Daoy (cell line): Measurements from ENCODE around the gene ZNF273. TPM values are rescaled to one million over a fixed set of nuclear protein-coding genes. Genes with fewer than 3 reads are reported as not detected.
"Not testable (repeated sequence)": the region's sequence is repeated elsewhere in the genome, so short reads cannot be mapped to it uniquely, and the experiment has no call there.

Source experiments
- DNase-seq: peaks from one replicate; pipeline ENCODE4 v3.0.0-alpha.2; 2015; ENCODE audit warnings: low read depth
- total RNA-seq: library from RNA; depleted of rRNA; stranded (reverse); fragments of >200 nt; shearing (Covaris generic); gene quantifications from 2 replicates; pipeline ENCODE4 v1.2.3, GENCODE V29; 2014

Gene ZNF273
- total RNA-seq, 1 experiment from 2014 or later, result 10.4 TPM

DNA sequence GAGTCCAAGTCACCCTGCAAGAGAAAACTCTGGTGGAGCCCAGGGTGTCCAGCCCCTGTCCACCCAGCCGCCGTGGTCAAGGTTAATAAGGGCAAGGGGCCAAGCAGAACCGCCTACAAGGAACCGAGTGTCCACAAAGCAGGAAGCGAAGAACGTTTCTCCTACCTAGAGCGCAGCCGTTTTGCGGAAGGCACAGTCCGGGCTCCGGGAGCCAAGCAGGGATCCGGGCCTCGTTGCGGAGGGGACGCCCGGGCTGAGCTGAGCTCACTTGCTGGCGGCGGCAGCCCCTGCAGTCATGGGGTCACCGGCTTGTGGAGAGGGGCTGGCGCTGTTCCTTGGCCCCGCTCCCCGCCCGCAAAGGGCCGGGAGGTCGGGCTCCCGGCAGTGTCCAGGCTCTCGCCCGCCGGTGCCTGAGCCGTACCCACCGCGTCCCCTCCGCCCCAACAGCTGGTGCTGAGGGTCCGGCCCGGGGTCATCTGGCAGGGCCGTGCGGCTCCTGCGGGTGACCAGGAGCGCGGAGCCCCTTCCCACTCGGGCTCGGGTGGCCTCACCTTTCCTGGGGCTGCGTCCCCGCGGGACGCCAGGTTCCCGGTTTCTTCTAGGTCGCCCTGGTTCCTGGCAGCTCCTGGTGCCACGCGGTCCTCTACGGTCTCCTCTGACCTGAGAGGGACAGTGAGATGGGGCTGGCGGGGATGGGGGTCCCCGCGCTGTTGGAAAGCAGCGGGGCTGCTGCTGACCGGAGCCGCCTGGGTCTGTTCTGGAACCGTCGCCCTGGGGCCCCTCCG is 14.0 kb upstream of the ZNF273 start:
- peak; percentile 48 for DNase-seq

DNA sequence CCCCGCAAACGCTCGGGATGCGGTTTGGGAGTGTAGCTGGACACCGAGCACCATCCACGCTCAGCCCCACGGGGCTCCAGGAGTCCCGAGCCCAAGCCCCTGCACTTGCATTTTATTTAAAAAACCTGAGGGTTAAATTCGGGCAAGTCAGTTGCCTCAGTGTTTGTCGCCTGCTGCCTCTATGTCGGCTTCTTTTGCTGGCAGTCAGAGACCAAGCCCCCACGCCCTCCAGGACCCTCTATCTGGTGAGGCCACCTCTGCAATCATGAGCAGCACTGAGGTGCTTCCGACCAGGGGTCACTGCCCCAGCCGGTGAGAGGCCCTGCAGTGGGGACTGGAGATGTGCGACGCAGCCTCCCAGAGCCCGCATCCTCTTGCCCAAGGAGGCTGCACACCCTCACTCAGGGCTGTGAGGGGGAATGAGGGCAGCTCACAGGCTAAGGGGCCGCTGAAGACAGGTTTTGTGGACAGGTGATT is 13.3 kb upstream of the ZNF273 start:
- no peak for DNase-seq

DNA sequence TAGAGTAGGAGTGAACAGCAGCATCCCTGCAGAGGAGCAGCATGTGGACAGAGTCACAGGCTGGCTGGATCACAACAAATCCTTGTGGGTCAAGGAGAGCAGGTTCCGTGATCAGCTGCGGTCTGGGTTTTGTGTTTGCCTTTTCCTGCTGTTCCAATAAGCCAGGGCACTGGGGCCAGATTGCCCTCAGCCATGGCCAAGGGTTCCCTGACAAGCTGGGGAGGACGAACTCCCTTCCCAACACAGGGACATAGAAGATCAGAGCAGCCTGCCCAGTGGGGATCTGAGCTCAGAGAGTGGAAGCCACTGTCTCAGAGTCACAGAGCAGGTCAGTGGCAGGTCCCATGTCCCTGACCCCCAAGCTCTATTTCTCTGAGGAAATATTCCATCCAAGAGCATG is 12.8 kb upstream of the ZNF273 start:
- DNase-seq, result not testable (repeated sequence)

DNA sequence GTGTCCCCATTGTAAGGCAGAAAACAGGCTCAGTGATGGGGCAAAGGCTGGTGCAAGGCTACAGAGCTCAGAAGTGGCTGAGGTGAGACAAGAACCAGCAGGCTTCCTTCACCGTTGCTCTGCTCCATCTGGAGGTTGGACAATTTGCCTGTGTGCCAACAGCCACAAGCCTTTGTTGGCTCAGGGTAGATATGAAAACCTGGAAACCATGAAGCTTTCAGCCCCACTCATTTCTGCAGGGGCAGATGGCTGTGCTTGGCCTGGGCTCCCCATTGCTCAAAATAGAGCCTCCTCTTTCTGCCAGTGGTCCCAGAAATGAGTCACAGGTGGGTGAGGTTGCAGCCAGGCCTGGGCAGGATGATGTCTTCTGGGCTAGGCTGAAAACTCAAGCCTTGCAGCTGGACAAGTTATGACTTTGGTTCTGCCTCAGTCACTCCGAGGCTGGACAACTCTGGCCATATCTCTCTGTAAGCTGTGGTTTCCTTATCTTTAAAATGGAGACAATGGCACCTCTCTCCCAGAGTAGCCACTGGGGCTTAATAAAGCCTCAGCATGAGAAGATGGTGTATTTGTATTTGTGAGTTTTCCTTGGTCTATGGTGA is 12.2 kb upstream of the ZNF273 start:
- no peak for DNase-seq

DNA sequence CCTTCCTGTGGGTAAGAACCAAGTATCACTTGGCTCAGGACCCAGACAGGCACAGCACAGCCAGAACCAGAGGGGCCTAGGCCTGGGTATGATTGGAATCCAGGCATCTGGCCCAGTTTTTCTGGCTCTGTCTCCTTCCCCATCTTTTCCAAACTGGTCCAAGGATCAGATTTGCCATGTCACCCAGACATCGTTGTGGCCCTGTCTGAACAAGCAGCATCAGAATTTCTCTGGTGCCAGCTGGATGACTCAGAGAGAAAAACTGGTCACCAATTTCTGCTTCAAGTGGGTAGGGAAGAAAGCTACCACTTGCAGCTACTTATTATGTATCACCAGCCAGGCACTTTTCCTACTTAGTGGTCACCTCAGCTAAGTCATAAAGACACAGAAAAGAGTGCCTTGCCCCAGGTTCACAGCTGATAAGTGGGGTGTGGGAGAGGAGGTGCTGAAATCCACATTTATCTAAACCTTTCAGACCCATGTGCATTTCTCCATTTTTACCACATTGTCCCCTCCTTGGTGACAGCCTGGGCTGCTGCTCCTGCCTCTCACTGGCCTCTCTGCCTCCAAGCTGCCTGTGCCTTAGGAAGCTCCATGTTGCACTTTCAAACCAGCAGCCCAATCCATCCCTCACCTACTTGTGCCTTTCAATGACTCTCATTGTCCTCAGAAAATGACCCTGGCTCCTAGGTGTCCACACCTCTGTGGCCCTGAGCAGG is 11.6 kb upstream of the ZNF273 start:
- not testable (repeated sequence) for DNase-seq

DNA sequence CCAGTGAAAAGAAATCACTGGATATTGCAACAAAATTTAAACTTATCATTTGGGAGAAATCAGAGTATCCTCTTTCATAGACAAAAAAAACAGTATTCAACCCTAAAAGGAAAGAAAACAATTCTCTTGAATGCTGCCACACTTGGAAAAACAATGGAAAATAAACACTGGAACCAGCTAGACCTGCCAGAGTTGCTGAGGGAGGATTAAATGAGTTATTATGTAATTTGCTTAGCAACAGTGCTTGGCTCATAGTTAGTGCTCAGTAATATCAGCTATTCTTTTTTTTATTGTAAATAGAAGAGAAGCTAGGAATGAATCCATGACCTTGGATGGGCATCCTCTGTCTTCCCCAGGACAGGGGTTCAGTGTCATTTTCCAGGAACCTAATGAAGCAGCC is 11.0 kb upstream of the ZNF273 start:
- no peak for DNase-seq

DNA sequence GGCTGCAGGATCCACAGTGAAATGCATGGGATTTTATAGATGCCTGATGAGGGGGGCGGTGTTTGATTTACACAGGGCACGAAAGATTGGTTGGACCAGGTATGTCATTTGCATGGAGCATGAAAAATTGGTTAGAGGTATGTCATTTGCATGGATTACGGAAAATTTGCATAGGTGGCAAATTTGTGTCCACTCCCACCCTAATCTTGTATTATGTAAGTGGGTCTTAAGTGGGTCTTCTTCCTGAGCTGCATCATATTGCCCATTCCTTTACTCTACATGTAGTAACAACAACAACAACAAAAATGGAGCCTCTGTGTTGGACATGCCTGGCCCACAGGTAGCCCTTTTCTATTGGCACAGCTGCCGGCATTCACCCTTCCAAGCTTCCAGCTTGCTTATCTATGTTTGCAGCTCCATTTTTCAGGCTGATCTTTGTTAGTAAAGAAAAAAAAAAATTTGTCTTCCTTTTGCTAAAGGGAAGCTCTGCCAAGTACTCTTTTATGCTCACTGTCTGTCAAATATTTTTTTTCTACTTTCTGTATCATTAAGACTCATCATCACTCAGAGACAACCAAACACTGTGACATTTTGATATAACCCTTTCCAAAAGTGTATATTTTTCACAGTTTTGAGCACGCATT is 10.3 kb upstream of the ZNF273 start:
- DNase-seq, result no peak

DNA sequence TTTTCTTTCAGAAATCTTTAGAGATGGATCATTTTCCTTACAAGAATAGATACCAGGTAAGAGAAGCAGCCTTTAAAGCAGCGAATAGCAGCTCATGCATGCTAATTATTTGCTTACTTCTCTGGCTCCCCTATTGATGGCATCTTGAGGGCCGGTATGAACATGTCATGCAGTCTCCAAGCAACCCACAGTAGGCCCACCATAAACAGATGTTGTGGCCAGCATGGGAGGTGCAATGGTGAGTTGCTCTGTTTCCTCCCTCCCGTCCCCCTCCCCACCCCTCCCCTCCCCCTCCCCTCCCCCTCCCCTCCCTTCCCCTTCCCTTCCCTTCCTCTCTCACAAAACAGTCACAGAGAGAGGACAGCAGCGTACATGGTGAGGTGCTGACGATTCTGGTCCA is 9.7 kb upstream of the ZNF273 start:
- no peak for DNase-seq

DNA sequence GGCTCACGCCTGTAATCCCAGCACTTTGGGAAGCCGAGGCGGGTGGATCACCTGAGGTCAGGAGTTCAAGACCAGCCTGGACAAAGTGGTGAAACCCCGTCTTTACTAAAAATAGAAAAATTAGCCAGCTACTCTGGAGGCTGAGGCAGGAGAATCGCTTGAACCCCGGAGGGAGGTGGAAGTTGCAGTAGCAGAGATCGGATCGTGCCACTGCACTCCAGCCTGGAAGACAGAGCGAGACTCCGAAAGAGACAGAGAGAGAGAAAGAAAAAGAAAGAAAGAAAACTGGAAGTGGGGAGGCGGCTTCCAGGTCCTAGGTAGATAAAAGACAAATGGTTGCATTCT is 640 bp upstream of the ZNF273 start:
- DNase-seq, result not testable (repeated sequence)

DNA sequence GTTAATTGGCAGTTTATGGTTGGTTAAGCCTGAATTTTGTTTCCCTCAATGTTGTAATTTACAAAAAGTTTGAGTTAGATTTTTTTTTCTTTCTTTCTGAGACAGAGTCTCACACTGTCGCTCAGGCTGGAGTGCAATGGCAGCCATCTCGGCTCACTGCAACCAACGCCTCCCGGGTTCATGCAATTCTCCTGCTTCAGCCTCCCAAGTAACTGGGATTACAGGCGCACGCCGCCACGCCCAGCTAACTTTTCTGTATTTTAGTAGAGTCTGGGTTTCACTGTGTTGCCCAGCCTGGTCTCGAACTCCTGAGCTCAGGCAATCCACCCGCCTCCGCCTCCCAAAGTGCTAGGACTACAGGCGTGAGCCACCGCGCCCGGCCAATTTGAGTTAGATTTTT is 935 bp downstream of the ZNF273 start:
- DNase-seq, result no peak

DNA sequence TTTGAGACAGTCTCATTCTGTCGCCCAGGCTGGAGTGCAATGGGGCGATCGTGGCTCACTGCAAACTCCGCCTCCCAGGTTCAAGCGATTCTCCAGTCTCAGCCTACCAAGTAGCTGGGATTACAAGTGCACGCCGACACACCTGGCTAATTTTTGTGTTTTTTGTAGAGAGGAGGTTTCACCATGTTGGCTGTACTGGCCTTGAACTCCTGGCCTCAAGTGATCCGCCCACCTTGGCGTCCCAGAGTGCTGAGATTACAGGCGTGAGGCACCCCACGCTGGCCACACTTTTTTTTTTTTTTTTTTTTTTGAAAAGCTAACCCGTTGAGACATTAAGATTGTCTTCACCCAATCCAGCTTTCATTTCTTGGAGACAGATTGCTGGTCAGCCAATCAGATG is 2.1 kb downstream of the ZNF273 start:
- DNase-seq, result no peak

DNA sequence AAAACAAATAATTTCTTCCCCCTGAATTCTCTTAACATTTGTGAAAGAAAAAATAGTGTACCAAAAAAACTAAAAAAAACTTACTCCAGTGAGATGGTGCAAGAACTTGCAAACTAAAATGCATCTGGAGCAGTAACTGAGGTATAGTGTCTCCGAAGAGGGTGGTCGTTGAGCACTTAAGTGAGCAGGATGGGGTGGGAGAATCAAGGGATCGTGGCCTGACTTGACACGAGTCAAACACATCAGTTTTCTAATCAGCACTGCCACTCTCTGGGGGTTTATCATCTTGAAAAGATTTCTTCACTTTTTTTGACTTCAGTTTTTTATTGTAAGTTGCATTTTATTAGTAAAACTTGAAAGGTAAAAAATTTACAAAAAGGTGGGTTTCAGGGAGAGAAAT is 2.5 kb downstream of the ZNF273 start:
- DNase-seq, result no peak

DNA sequence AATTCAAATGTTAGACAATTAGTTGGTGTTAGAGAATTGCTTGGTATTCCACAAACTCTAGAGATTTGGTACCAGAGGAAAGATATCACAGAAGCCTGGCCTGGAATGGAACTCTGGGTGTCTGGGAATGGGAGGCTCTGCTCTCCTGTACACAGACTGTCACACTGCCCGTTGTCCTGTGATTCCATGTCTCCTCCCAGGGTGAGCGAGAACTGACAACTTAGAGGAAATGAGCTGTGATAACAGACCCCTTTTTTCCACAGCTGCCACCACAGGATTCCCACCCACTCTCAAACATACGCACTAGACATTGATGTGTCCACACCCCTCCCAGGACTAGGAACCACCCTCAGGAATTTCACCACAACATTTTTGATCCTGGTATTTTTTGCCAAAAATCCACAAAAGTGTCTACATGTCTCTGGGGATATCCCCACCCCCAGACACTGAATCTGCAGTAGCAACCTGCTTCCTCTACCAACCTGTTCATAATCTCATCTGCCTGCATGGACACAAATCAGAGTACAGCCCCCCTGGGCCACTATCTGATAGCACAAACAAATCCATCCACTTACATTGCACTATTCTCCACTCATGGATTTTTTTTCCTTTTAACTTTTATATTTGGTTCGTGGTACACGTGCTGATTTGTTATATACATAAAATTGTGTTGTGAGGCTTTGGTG is 4.7 kb downstream of the ZNF273 start:
- DNase-seq, result peak; percentile 47

DNA sequence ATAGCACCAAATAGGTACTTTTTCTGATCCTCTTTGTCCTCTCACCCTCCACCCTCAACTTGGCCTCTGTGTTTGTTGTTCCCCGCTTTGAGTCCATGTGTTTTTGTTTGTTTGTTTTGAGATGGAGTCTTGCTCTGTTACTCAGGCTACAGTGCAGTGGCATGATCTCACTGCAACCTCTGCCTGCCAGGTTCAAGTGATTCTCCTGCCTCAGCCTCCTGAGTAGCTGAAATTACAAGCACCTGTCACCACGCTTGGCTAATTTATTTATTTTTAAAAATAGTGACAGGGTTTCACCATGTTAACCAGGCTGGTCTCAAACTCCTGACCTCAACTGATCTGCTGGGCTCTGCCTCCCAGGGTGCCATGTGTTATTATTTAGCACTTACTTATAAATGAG is 5.3 kb downstream of the ZNF273 start:
- DNase-seq, result no peak

DNA sequence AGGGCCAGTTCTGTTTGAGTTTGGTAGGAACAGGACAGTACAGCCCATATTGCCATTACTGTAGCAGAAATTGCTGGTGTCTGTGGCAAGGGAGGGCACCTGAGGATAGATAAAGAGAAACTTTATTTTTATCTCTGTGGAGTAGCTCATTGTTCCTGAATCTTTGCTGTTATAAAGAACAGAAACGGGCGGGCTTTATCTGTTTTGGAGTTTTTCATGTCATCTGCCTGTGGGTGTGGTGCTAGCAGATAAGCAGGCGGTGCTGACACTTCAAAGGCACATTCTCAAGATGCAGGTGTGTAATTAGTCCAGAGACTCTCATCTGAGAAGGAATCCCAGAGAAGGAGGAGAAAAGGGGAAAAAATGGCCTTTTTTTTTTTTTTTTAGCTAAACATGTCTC is 11.5 kb downstream of the ZNF273 start:
- no peak for DNase-seq

DNA sequence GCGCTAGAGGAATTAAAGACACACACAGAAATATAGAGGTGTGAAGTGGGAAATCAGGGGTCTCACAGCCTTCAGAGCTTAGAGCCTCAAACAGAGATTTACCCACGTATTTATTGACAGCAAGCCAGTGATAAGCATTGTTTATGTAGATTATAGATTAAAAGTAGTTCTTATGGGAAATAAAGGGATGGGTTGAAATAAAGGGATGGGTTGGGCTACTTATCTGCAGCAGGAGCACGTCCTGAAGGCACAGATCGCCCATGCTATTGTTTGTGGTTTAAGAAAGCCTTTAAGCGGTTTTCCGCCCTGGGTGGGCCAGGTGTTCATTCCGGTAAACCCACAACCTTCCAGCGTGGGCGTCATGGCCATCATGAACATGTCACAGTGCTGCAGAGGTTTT is 12.2 kb downstream of the ZNF273 start:
- DNase-seq, result not testable (repeated sequence)

DNA sequence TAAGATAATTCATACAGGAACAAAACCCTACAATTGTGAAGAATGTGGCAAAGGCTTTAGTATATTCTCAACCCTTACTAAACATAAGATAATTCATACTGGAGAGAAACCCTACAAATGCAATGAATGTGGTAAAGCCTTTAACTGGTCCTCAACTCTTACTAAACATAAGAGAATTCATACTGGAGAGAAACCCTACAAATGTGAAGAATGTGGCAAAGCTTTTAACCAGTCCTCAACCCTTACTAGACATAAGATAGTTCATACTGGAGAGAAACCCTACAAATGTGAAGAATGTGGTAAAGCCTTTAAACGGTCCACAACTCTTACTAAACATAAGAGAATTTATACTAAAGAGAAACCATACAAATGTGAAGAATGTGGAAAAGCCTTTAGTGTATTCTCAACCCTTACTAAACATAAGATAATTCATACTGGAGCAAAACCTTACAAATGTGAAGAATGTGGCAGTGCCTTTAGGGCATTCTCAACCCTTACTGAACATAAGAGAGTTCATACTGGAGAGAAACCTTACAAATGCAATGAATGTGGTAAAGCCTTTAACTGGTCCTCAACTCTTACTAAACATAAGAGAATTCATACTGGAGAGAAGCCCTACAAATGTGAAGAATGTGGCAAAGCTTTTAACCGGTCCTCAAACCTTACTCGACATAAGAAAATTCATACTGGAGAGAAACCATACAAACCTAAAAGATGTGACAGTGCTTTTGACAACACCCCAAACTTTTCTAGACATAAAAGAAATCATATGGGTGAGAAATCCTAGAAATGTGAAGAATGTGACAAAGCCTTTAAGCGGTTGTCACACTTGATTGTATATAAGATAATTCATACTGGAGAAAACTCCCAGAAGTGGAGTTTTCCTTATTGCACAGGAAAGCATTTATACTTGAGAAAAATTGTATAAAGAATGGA is 25.4 kb downstream of the ZNF273 start:
- DNase-seq, result not testable (repeated sequence)

DNA sequence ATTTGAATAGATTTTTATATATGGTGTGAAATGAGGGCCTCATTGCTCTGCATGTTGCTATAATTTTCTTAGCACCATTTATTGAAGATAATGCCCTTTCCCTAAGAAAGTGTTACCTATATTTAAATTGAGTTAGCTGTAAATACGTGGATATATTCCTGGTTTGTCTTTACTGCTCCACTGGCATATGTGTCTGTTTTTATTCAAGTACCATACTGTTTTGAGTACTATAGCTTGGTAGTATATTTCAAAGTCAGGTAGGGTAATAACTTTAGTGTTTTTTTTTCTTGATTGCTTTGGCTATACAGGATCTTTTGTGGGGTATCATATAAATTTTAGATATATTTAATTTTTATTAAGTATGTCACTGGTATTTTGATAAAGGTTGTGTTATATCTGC is 31.4 kb downstream of the ZNF273 start:
- DNase-seq, result no peak

DNA sequence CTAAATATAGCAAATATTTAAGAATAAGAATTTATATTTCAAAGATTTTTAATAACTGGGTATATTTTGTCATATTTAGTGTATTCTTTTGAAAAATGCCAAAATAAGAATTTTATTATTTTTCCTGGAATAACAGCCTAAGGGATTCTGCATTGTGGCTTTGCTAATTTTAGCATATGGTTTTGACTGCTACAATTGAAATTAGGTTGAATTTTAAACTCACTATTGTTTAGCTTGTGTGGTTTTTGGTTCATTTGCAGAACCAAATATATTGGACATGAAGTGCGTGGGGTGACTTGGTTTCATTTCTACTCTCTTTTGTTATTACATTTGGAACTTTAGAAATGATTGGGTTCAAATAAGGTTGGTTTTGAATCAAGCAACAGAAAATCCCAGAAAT is 35.5 kb downstream of the ZNF273 start:
- no peak for DNase-seq

DNA sequence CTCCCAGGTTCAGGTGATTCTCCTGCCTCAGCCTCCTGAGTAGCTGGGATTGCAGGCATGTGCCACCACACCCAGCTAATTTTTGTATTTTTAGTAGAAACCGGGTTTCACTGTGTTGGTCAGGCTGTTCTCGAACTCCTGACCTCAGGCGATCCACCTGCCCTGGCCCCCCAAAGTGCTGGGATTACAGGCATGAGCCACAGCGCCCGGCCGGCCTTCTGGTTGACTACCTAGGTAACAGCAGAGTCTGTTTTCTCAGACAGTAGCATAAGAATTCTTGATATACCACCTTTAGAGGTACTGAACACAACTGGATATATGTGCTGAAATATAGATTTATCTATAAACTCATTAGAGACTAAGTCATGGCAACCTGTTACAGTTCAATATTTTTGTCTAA is 36.9 kb downstream of the ZNF273 start:
- not testable (repeated sequence) for DNase-seq
